K562 (cell line): ENCODE results near the gene DNAJC6. TPM values are rescaled to one million over a fixed set of nuclear protein-coding genes. Genes with fewer than 3 reads are reported as not detected.

ENCODE experiments used
- BCOR ChIP-seq: fragments of 450-650 bp; IDR thresholded peaks from 2 replicates; pipeline ENCODE4 v1.6.1; 2016
- CHD4 ChIP-seq: fragments of 200-600 bp; sonication (generic); IDR thresholded peaks from 3 replicates; pipeline ENCODE4 v1.6.1; 2012; ENCODE audit warnings: low read depth, mild to moderate bottlenecking, mixed read lengths, low read length, inconsistent platforms; ENCODE audit not compliant: insufficient read depth, insufficient replicate concordance, poor library complexity, severe bottlenecking
- DPF2 ChIP-seq: fragments of 450-650 bp; IDR thresholded peaks from 2 replicates; pipeline ENCODE4 v1.6.1; 2016
- FOXP1 ChIP-seq: sonication (generic); formaldehyde crosslinking; IDR thresholded peaks from 2 replicates; pipeline ENCODE4 v1.8.0; 2022; ENCODE audit warnings: mild to moderate bottlenecking, missing genetic modification reagents
- JUN ChIP-seq, 2 experiments: sonication (generic) in 1 of 2; formaldehyde crosslinking in 1 of 2; IDR thresholded peaks; 2 replicates each; pipeline versions ENCODE4 v1.6.1 to v1.8.0; 2012 to 2022; ENCODE audit warnings: borderline replicate concordance in 2 of 2, mild to moderate bottlenecking in 2 of 2, improper control_type of control experiment in 1 of 2, low read depth in 1 of 2, low read length in 1 of 2, missing genetic modification reagents in 1 of 2
- NCOA1 ChIP-seq: fragments of 450-650 bp; IDR thresholded peaks from 2 replicates; pipeline ENCODE4 v1.6.1; 2016; ENCODE audit warnings: low read depth
- SMAD1 ChIP-seq: fragments of 150-350 bp; IDR thresholded peaks from 2 replicates; pipeline ENCODE4 v1.6.1; 2014; ENCODE audit warnings: low read length, low read depth; ENCODE audit not compliant: partially characterized antibody
- TAF1 ChIP-seq: IDR thresholded peaks from 2 replicates; pipeline ENCODE4 v1.6.1; 2011; ENCODE audit warnings: mild to moderate bottlenecking, low read length, moderate library complexity; ENCODE audit not compliant: insufficient read depth, control insufficient read depth, severe bottlenecking; ENCODE audit errors: extremely low read depth
- TAL1 ChIP-seq: fragments of 450-650 bp; IDR thresholded peaks from 2 replicates; pipeline ENCODE4 v1.6.1; 2016; ENCODE audit warnings: mild to moderate bottlenecking
- U2AF2 ChIP-seq: fragments of 200-400 bp; formaldehyde crosslinking; optimal IDR thresholded peaks from 2 replicates; pipeline ENCODE3; 2017; ENCODE audit warnings: low read depth, mild to moderate bottlenecking, low read length
- ZNF175 ChIP-seq: fragments of 200-800 bp; sonication (Bioruptor generic); IDR thresholded peaks from 2 replicates; pipeline ENCODE4 v1.6.1; 2016; ENCODE audit warnings: low read depth, mild to moderate bottlenecking, missing genetic modification characterization, missing compliant biosample characterization
- polyA plus RNA-seq, 8 experiments: library from polyadenylated mRNA; depleted of rRNA in 4 of 8; stranded (reverse) in 5 of 8; unstranded in 3 of 8; fragments of >200 nt; fragmentation: Nextera tagmentation in 2 of 8; fragmentation: Illumina TruSeq in 1 of 8; extraction: Ambion mirVana in 2 of 8; extraction: Trizol in 1 of 8; gene quantifications; 2 replicates each; pipeline versions ENCODE4 v1.2.1 to v1.2.3, GENCODE V29; 2011 to 2014; ENCODE audit warnings: inconsistent platforms in 1 of 8, missing spikeins in 1 of 8
- total RNA-seq, 7 experiments: library from RNA; depleted of rRNA in 6 of 7; stranded (reverse); fragments of >200 nt in 6 of 7; fragmentation: Illumina TruSeq in 2 of 7; extraction: Trizol in 2 of 7; gene quantifications; 2 replicates each; pipeline versions ENCODE4 v1.2.1 to v1.2.3, GENCODE V29; 2011 to 2021; ENCODE audit warnings: low replicate concordance in 1 of 7
- TF ChIP-seq, protein P1 (sequence below), 2 experiments: IDR thresholded peaks in 1 of 2; conservative IDR thresholded peaks in 1 of 2; 2 replicates each; pipeline ENCODE4 v1.6.1; 2016; ENCODE audit warnings: low read depth in 2 of 2, mild to moderate bottlenecking in 1 of 2, missing compliant biosample characterization in 1 of 2, missing genetic modification characterization in 1 of 2, moderate library complexity in 1 of 2
- TF ChIP-seq, protein P2 (sequence below), 2 experiments: fragments of 450-650 bp; IDR thresholded peaks; 2 replicates each; pipeline ENCODE4 v1.6.1; 2018; ENCODE audit warnings: mild to moderate bottlenecking in 2 of 2, low read depth in 1 of 2; ENCODE audit not compliant: partially characterized antibody in 2 of 2
- TF ChIP-seq, protein P3 (sequence below), 2 experiments: fragments of 250-450 bp in 1 of 2; fragments of 450-650 bp in 1 of 2; sonication (Bioruptor Pico) in 1 of 2; IDR thresholded peaks; 2 replicates each; pipeline versions ENCODE4 v1.6.1 to v1.8.0; 2016 to 2021; ENCODE audit warnings: mild to moderate bottlenecking in 2 of 2, moderate library complexity in 2 of 2, missing compliant biosample characterization in 1 of 2, missing genetic modification characterization in 1 of 2
- TF ChIP-seq, protein P4 (sequence below), 2 experiments: fragments of 450-650 bp in 1 of 2; sonication (generic) in 1 of 2; formaldehyde crosslinking in 1 of 2; IDR thresholded peaks in 1 of 2; conservative IDR thresholded peaks in 1 of 2; 2 replicates each; pipeline versions ENCODE4 v1.6.1 to v1.8.1; 2016 to 2023; ENCODE audit warnings: mild to moderate bottlenecking in 2 of 2, moderate library complexity in 2 of 2, inconsistent platforms in 1 of 2, missing genetic modification reagents in 1 of 2

DNAJC6 gene
- total and polyA plus RNA-seq, 9 of the 15 experiments (the other 6 are each of a cell fraction or from before 2014, with no cell fraction given): 6.7 to 78.7 (median 28.0) TPM

DNA sequence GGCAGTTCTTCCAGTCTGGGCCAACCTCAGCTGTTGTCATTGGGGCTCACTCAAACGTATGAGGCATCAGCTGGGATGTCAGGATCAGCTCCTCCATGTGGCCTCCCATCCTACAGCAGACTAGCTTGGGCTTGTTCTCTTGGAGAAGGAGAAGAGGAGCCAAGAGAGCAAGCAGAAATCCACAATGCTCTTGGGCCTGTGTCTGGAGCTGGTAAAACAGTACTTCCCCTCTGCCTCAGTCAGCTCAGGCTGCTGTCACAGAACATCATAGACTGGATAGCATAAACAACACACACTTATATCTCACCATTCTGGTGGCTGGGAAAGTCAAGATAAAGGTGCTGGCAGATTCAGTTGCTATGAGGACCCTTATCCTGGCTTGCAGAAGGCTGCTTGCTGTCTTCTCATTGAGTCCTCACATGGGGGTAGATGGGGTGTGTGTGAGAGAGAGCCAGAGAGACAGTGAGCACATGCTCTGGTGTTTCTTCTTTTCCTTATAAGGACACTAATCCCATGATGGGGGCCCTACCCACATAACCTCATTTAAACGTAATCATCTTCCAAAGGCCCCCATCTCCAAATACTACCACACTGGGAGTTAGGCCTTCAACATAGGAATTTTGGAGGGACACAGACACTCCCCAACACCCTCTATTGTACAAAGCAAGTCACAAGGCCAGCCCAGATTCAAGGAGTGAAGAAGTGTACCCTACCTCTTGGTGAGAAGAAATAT lies 16.3 kb upstream of the DNAJC6 start (continued):
- TF ChIP-seq, protein P1, sequence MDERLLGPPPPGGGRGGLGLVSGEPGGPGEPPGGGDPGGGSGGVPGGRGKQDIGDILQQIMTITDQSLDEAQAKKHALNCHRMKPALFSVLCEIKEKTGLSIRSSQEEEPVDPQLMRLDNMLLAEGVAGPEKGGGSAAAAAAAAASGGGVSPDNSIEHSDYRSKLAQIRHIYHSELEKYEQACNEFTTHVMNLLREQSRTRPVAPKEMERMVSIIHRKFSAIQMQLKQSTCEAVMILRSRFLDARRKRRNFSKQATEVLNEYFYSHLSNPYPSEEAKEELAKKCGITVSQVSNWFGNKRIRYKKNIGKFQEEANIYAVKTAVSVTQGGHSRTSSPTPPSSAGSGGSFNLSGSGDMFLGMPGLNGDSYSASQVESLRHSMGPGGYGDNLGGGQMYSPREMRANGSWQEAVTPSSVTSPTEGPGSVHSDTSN (CRISPR knock-in tag; IDR thresholded peaks at IDR 0.05; ENCODE audit: low read depth): no peak
- TF ChIP-seq, protein P1 (tag; conservative IDR thresholded peaks at IDR 0.05; ENCODE audit: low read depth): peak; percentile 92
- TF ChIP-seq FOXP1: peak; percentile 97
- TF ChIP-seq BCOR: peak; percentile 72; the same call in 1 of the 2 replicates
- peak; percentile 99 for TF ChIP-seq TAL1
- TF ChIP-seq CHD4: no peak
- peak; percentile 93 for TF ChIP-seq SMAD1
- no peak for TF ChIP-seq U2AF2
- peak; percentile 77 for TF ChIP-seq TAF1
- TF ChIP-seq, protein P2, sequence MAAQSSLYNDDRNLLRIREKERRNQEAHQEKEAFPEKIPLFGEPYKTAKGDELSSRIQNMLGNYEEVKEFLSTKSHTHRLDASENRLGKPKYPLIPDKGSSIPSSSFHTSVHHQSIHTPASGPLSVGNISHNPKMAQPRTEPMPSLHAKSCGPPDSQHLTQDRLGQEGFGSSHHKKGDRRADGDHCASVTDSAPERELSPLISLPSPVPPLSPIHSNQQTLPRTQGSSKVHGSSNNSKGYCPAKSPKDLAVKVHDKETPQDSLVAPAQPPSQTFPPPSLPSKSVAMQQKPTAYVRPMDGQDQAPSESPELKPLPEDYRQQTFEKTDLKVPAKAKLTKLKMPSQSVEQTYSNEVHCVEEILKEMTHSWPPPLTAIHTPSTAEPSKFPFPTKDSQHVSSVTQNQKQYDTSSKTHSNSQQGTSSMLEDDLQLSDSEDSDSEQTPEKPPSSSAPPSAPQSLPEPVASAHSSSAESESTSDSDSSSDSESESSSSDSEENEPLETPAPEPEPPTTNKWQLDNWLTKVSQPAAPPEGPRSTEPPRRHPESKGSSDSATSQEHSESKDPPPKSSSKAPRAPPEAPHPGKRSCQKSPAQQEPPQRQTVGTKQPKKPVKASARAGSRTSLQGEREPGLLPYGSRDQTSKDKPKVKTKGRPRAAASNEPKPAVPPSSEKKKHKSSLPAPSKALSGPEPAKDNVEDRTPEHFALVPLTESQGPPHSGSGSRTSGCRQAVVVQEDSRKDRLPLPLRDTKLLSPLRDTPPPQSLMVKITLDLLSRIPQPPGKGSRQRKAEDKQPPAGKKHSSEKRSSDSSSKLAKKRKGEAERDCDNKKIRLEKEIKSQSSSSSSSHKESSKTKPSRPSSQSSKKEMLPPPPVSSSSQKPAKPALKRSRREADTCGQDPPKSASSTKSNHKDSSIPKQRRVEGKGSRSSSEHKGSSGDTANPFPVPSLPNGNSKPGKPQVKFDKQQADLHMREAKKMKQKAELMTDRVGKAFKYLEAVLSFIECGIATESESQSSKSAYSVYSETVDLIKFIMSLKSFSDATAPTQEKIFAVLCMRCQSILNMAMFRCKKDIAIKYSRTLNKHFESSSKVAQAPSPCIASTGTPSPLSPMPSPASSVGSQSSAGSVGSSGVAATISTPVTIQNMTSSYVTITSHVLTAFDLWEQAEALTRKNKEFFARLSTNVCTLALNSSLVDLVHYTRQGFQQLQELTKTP (IDR thresholded peaks at IDR 0.05; ENCODE audit: low read depth in 1 of 2, partially characterized antibody in 2 of 2): peak in 1 of 2 experiments; percentile 92
- TF ChIP-seq DPF2: peak; percentile 100
- TF ChIP-seq, protein P3, sequence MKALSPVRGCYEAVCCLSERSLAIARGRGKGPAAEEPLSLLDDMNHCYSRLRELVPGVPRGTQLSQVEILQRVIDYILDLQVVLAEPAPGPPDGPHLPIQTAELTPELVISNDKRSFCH (CRISPR knock-in tag; IDR thresholded peaks at IDR 0.05): no peak
- TF ChIP-seq, protein P3 (tag; IDR thresholded peaks at IDR 0.05): peak; percentile 82
- TF ChIP-seq JUN (IDR thresholded peaks at IDR 0.05; ENCODE audit: borderline replicate concordance, low read depth, low read length): peak; percentile 68; the same call in 1 of the 2 replicates
- no peak for TF ChIP-seq JUN (CRISPR knock-in tag; IDR thresholded peaks at IDR 0.05; ENCODE audit: borderline replicate concordance)
- TF ChIP-seq NCOA1: peak; percentile 95
- TF ChIP-seq, protein P4, sequence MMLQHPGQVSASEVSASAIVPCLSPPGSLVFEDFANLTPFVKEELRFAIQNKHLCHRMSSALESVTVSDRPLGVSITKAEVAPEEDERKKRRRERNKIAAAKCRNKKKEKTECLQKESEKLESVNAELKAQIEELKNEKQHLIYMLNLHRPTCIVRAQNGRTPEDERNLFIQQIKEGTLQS (IDR thresholded peaks at IDR 0.05): no peak; the same call in 1 of the 2 replicates
- TF ChIP-seq, protein P4 (CRISPR knock-in tag; conservative IDR thresholded peaks at IDR 0.05): peak; percentile 81
- peak; percentile 82; the same call in 1 of the 2 replicates for TF ChIP-seq ZNF175 (CRISPR knock-in tag)
